ENCODE measurements around the gene SURF2.
A peak's percentile ranks its signal among the peaks of the same experiment; 100 is the strongest.

SURF2 gene

DNA sequence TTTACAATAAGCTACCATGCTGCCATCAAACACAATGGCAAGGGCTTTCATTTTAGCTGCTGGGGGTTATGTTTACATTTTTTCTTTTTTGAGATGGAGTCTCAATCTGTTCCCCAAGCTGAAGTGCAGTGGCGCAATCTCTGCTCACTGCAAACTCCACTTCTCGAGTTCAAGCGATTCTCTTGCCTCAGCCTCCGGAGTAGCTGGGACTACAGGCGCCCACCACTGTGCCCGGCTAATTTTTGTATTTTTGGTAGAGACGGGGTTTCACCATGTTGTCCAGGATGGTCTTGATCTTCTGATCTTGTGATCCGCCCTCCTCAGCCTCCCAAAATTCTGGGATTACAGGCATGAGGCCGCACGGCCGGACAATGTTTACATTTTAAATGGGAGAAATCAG lies 21.5 kb upstream of the SURF2 start:
- DNase-seq = peak in 3 of 10 donors; percentile 17 to 69 (median 36)
- intact Hi-C loops (cut with DNase I) = loop anchor here (5.0 kb wide), 1 partner anchor 303 kb away; the partner anchor contains the start of gene GTF3C5

DNA sequence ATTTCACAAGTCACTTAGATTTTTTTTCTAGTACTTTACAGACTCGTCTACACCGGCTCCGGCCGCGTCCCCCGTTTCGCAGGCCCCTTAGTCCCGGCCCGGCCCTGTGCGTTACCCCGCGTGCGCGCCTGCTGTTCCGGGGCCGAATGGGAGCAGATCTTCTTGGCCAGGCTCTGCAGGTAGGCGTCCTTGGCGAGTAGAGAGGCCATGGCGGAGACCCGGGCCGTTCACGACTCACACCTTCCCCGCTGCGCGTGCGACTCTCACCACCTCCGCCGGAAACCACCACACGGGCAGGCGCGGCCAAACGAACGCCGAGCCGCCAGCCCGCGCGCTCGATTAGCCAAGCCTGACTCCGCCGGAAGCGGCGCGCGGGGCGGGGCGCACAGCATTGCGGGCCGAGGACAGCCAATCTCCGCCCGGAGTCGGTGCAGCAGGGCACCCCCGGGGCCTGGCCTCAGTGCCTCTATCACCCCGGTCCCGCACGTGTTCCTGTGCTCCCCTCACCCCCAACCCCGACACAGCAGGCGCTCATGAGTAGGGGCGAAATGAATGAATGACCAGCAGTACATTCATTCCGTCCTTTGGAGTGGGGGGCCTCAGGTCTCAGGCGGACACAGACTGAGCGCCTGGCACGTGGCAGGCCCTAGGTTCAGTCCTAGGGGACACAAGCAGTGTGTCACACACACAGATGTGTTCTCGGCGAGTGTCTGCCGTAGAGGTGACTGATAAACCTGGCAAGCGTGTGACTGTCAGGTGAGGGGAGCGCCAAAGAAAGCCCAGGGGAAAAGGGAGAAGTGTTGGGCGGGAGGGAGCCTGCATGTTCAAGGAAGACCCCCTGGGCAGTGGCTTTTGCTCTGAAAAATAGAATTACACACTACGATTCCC lies 20.2 kb upstream of the SURF2 start, which contains the start of gene SURF6:
Gene SURF6 (minus strand): TSS at position 265 of the 888 bp plus-strand sequence. CDS start 56 bp downstream, at position 209.
- DNase-seq = peak; percentile 85 to 98 (median 90)
- intact Hi-C loops (cut with DNase I) = loop anchor here (1.0 to 5.0 kb wide), 2 partner anchors 40 to 304 kb away; partner anchors contain the start of genes GTF3C5, STKLD1 and SURF4

DNA sequence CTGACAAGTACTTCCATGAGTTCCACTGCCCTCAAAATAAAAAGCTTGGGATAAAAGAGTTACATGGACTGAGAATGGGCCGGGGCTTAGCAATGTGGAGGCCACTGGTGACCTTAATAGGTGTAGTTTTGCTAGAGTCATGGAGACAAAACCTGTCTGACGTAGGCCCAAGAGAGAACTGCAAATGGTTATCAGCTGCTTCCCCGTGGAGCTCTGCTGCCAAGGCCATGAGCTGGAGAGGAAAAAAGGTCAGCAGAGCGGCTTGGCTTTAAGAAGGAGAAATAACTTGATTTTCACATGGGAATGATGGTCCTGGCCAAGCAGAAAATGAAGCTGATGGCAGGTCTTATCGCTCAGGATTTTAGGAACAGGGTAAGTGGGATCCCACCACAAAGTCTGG lies 16.7 kb upstream of the SURF2 start:
- peak in 2 of 10 donors; percentile 10 to 22 for DNase-seq
- intact Hi-C loops (cut with DNase I) = loop anchor here (5.0 kb wide), 1 partner anchor 307 kb away; the partner anchor contains the start of gene GTF3C5

DNA sequence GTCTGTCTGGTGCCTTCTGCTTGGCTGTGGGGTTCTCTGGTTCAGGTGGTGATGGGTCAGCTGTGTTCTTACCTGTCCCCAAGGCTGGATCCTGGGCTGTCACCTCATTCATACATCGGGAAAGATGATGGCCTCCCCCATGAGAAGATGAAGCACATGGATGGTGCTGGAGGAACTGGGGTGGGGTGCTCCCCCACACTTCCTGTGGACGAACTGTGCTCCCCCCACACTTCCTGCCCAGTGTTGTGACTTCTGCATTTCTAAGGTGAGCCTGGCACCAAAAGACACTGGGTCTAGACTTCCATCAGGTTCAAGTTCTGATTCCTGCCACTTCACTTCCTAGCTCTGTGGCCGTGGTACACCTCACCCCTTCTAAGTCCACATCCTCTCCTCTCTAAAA lies 16.1 kb upstream of the SURF2 start:
- DNase-seq = peak in 3 of 10 donors; percentile 20 to 60 (median 28)
- intact Hi-C loops (cut with DNase I) = no loop called here

DNA sequence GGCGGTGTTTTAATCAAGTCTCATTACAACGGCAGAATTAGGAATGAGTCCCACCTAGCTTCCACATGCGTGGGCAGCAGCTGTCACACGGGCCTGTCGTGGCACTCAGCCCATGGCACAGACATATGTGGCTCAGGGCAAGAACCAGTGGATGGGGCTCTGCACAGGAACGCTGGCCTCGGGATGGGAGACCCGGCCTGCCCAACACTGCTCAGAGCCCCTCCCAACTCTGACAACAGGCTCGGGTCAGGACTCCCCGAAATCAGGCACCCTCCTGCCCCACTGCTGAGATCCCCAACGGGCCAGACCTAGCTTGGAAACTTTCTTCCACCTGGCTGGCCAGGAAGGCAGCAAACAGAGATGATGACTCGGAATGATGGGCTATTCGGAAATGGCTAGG lies 15.4 kb upstream of the SURF2 start:
- peak in 3 of 10 donors; percentile 30 to 81 (median 40) for DNase-seq
- intact Hi-C loops (cut with DNase I) = no loop called here

DNA sequence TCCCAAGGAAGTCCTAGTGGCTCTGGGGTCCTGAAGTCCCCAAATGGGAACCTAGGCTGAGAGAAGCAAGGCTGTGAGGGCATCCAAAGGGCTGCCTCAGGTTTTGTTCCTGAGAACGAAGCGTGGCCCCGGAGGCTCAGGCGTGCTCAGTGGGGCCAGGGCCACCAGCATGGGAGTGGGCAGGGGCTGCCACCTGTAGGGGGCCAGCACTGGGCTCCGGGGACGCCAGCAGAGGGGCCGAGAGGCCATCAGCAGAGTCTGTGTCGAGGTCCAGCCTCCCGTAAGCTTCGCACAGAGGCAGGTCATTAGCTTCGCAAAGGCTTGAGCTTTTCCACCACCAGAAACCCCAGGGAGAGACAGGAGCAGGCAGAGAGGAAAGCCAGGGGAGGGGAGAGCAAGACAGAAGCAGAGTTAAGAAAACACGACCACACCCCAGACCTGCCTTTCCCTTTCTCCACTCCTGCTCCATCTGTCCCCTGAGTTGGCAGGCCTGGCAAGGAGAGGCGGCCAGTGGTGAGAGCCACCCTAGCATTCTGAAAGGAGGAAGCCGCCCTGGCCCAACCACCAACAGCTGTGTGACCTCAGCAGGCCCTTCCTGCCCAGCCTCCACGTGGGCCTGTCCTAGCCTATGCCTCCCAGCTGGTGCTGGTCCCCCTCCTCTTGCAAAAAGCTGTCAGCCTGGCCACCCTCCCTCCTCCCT lies 14.8 kb upstream of the SURF2 start:
- intact Hi-C loops (cut with DNase I) = no loop called here
- DNase-seq = peak in 3 of 10 donors; percentile 31 to 88 (median 72)

DNA sequence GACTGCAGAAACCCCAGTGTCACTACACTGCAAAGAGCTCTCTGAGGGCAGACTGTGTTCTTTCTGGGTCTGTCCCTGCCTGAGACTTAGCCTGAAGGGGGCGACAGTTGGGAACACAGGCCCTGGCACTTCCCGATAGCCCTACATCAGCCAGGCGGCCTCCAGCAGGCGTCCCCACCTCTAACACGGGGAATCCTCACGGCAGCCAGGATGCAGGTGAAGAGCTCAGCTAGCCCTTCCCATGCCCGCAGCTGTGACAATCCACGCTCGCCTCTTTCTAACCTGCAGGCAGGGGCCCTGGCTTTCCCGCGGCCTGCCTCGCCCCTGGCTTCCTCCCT lies 14.3 kb upstream of the SURF2 start:
- intact Hi-C loops (cut with DNase I) = no loop called here
- no peak for DNase-seq

DNA sequence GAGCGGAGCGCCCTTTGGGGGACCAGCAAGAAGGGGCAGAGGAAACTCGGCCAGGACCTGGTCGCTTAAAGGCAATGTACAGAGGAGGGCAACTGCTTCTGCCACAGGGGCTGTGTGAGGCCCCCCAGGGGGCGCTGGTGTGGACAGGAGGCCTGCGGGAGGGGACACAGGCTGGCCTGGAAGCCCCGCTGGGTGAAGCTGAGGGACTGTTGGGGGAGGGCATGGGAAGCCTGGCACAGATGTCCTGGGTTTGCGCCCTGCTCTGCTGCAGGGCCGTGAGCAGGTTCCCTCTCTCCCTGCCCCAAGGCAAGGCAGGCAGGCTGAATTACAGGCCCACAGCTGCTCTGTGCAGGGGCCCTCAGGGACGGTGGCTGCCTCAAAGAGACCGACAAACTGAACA lies 13.8 kb upstream of the SURF2 start:
- no peak for DNase-seq
- intact Hi-C loops (cut with DNase I) = no loop called here

DNA sequence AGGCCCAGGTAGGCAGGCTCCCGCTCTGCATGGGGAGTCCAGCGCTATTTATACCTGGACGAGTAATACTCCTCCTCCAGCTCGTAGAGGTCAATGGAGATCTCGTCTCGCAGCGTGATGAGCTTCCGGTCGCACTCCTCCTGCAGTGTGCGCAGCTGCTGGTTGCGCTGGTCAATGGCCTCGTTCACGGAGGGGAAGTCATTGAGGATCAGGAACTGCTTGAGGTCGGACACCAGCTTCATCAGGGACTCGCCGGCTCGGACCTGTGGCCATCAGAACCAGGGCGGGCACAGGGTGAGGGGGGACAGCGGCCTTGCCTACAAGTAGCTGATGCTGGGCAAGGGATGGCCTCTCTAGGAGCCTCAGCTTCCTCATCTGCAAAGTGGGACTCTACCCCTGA lies 12.3 kb upstream of the SURF2 start:
- intact Hi-C loops (cut with DNase I) = no loop called here

DNA sequence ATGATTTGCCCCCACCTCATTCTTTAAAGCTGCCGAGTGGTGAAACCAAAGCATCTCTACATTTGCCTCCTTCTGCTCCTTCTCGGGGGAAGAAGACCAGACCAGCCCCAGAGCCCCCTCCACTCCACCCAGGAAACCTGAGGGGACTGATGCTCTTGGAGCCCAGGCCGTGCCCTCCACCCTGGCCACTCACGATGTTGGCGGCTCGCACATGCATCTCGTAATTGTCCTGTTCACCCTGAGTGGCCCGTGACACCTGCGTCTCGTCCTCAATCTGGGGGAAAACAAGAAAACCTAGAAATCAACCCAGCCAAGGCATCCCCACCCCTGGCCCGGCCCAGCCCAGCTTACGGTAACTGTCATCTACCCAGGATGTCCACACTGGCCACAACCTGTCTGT lies 11.4 kb upstream of the SURF2 start:
- DNase-seq = peak in 1 of 10 donors; percentile 79
- intact Hi-C loops (cut with DNase I) = no loop called here

More for the DNA sequence above, 12.3 kb upstream of the SURF2 start:
- peak in 1 of 10 donors; percentile 56 for DNase-seq

DNA sequence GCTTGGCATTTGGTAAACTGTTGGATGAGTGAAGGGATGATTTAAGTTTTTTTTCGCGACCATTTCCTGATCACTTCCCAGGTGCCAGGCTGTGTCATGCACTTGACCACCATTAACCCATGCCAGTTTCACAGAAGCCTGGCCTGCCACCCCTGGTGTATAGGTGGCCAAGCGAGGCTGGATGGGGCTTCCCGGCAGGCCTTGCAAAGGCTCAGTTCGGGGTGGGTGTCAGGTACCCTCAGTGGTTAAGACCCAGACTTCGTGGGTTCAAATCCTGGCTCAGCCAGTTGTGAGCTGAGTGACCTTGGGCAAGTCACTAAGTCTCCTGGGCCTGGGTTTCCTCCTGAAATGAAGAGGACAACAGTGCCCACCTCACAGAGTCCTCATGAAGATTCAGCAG lies 10.8 kb upstream of the SURF2 start:
- peak in 1 of 10 donors; percentile 58 for DNase-seq
- intact Hi-C loops (cut with DNase I) = no loop called here

DNA sequence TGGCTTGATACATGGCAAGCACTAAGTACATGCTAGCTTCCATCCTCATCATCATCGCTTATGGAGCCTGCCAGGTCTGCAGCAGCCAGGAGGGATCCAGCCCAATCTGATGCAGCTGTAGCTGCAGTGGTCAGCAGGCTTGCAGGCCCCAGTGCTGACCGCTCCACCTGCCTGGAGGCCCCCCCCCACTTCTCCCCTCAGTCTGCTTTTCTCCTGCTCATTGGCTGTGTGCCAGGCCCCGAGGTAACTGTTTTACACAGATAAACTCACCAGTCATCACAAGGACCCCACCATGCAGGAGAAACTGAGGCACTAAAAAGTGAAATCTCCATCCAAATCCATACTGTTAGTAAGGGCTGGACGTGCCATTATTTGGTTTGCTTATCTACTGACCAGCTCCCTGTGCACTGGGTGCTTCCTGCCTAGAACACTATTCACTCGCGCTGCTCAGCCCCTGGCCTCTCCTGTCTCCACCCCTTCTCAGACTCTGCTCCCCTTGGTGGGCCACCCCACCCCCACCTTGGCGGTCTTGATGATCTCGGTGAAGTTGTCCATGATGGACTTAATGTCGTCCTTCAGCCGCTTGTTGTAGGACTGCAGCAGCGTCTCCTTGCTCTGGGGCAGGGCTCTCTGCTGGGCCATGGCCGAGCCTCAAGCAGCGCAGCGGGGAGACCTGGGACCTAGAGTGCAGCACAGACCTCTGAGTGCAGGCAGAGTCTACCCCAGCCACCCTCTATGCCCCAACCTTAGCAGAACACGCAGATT lies 10.1 kb upstream of the SURF2 start:
- DNase-seq = peak in 1 of 10 donors; percentile 68
- intact Hi-C loops (cut with DNase I) = no loop called here

DNA sequence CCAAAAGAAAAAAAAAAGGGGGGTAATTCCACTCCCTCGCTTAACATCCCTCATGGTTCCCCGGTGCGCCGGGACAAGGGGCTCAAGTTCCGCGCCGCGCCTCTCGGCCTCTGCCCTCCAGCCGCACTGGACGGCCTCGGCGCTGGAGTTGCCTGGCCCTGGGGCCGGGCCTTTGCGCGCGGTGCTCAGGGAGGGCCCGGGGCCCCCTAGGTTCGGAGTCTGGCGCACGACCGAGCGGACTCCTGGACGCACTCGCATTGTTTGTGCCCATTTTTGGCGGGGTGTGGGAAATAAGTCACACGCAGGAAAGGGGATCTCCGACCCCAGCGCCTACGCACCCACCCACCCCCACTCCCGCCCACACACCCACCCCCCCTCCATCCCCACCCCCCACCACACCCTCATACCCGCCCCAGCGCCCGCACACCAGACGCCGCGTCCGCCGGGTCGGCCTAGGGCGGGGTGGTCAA lies 8.8 kb upstream of the SURF2 start:
- DNase-seq = peak in 1 of 10 donors; percentile 79
- intact Hi-C loops (cut with DNase I) = no loop called here

DNA sequence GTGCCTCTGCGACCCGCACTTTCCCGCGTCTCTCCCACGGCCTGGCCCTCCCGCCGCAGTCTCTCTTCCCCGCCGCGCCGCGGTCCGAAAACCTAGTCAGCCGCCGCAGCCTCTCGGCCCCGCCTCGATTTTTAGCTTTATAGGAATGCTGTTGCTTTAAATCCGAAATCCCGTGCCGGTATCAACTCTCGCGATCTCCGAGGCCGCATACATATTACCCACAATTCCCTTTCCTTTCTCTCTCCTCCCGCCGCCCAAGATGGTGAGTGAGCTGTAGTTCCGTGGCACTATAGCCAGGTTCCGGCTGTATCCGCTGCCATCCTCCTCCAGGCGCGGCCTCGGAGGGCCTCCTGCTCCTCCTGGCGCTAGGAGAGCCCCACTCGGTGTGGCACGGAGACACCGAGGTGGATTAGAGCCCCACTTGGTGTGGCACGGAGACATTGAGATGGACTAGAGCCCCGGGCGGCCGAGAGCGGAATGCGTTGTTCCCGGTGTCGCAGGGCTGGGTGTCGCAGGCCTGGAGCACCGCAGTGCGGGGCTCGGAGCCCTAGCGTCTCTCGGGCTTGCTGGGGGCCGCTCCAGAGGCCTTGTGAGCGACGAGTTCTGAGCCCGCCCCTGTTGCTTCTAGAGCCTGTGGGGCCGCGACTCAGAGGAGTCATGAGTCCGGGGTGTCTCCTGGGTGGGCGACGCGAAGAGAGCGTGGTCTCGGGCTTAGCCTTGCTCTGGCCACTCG lies 8.2 kb upstream of the SURF2 start, which contains the start of the genes MED22 and RPL7A:
Gene MED22 (minus strand): TSS at position 147 of the 733 bp plus-strand sequence. CDS start 1,469 bp downstream, outside the sequence.
Gene RPL7A (plus strand): TSS at position 234 of the 733 bp plus-strand sequence. CDS start 26 bp downstream, at position 260.
- intact Hi-C loops (cut with DNase I) = no loop called here
- peak; percentile 79 to 98 (median 86) for DNase-seq

DNA sequence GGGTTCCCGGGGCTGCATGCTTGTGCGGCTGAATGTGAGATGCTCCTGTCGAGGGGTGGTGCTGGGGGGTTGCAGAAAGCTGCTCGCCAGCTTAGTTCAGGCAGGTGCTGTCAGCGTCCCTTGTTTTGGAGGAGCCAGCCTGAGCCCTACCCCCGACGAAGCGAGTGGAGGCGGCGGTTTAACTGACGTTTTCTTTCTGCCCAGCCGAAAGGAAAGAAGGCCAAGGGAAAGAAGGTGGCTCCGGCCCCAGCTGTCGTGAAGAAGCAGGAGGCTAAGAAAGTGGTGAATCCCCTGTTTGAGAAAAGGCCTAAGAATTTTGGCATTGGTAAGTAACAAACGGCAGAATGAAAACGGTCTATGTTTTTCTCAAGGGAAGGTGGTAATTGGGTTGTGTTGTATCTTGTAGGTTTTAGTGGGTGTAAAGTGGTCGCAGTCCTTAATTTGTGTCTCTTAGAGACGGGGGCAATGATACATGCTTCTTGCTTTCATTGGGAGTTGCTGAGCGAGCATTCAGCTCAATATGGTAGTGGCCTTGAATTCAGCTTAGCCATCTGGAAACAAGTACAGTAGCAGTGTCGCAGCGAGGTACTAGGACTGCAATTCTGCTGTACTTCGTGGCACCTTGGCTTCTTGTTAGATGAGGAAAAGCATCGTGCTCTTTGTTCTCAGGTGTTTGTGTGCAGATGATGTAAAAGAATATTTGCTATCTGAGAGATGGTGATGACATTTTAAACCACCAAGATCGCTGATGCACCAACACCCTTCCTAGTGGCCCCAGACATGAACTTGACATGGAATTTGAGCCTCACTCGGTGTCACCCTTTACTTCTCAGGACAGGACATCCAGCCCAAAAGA lies 7.4 kb upstream of the SURF2 start:
- intact Hi-C loops (cut with DNase I) = no loop called here

DNA sequence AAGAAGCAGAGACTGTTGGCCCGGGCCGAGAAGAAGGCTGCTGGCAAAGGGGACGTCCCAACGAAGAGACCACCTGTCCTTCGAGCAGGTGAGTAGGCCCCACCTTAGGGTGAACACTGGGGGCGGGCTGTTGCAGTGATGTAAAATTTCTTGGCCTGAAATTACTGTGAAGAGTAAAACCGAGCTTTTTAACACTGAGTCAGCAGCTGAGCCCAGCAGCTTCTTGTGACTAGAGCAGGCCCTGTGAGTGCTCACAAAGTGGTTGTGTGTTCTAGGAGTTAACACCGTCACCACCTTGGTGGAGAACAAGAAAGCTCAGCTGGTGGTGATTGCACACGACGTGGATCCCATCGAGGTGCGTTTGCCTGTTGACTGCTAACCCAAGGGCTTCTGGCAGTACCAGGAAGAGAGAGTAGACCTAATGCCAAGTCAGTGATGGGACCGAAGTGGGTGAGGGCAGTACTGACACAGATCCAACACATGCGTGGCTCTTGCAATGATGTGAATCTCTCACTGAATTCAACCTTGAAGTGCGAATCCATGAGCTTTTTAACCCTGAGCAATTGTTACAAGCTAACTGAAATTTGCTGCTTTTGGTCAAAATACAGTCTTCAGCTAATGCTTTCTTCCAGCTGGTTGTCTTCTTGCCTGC lies 6.3 kb upstream of the SURF2 start:
- peak in 2 of 10 donors; percentile 19 to 43 for DNase-seq
- intact Hi-C loops (cut with DNase I) = loop anchor here (10.0 kb wide), 1 partner anchor 65 kb away; the partner anchor contains the start of gene REXO4

More for the DNA sequence above, 7.4 kb upstream of the SURF2 start:
- DNase-seq = peak in 2 of 10 donors; percentile 62 to 82

DNA sequence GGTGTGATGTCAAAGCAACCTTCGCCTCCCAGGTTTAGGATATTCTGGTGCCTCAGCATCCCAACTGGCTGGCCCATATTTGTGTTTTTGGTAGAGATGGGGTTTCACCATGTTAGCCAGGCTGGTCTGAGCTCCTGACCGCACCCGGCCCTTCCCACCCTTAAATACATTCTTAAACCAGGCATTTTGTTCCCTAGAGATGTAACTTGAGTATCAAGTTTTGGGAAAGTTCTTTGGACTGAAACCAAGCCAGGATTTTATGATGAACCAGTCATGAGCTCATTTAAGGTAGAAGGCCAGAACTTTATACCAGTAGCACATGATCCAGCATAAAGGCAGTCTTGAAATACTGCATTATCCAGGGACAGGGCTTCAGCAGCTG lies 4.8 kb upstream of the SURF2 start:
- intact Hi-C loops (cut with DNase I) = loop anchor here (10.0 kb wide), 1 partner anchor 63 kb away; the partner anchor contains the start of gene REXO4
- peak in 1 of 10 donors; percentile 44 for DNase-seq
